GM19023 (cell line): Measurements from ENCODE around the gene NPLOC4.

ENCODE experiments used
- ATAC-seq: cut with Tn5 transposase; IDR thresholded peaks from one replicate; pipeline ENCODE4 v1.9.1; 2021; ENCODE audit warnings: mild to moderate bottlenecking, moderate library complexity; ENCODE audit not compliant: unreplicated experiment

The NPLOC4 gene

DNA sequence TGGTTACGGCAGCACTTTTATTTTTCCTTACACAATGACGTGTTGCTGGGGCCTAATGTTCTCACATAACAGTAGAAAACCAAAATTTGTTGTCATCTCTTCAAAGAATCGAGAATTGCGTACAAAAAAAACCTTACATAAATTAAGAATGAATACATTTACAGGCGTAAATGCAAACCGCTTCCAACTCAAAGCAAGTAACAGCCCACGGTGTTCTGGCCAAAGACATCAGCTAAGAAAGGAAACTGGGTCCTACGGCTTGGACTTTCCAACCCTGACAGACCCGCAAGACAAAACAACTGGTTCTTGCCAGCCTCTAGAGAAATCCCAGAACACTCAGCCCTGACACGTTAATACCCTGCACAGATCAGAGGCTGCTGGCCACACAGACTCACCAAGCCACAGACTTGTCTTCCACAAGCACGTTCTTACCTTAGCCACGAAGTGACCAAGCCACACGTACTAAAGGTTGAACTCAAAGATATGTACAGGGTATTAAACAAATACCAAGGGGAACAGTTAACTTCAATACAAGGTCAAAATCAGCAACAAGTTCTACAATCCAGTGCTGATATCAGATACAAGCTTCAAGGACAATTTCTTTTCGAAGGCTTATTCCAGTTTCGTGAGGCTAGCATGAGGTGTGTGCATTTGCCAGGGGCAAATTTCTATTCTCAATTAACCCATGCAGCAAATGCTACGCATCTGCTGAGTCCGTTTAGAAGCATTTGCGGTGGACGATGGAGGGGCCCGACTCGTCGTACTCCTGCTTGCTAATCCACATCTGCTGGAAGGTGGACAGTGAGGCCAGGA is 126.7 kb downstream of the NPLOC4 start:
- no peak for ATAC-seq

DNA sequence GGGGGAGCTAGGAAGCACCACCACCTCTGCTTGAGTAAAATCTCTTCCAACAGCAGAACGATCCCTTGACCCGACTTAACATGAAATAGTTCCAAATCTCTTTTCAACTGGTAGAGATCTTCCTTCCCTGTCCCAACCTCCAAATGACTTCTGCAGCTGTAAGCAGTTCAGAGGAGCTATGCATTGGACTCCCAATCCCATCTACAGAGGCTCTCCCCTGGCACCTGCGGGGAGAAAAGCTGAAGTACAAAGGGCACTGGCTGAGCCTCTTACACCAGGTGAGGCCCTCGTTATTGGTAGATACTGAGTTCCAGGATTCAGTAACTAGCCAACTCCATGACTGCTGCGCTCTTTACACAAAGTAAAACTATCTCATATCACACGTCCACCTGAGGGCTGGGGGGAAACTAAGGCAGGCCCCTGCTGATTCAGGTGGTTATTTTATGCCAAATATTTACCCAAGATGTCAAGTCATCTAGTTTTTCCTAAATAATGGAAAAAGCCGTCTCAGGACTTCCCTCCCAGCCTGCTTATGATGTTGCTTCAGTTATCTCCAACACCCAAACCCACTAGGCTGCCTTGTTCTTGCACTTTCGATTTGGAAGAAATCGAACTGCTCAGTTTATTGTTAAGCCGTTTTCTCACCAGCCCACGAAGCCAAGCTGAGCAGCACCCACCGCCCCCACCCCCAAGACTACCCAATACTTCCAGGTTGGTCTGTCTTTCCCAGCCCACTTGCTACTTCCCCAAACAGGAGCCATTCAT is 127.5 kb downstream of the NPLOC4 start:
- no peak for ATAC-seq

DNA sequence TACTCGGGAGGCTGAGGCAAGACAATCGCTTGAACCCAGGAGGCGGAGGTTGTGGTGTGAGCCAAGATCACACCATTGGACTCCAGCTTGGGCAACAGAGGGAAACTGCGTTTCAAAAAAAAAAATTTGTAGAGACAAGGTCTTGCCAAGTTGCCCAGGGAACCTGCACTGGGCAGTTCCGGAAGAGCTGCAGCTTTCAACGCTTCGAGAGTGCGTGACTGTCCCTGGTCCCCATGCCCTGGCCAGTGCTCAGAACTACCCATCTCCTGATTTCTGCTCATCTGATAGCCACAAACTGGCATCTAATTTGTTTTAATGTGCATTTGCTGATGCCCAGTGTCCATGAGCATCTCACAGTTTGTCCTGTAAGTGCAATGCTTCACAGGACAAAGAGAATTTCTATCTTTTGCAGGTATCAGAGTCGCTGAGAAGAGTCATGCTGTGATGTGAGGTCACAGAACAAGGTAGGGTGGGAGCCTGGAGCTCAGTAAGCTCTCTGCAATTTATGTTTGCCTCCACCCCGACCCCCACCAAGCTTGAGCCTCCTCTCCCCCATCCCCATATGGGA is 128.2 kb downstream of the NPLOC4 start:
- ATAC-seq, result no peak
